SK-N-MC (cell line): ENCODE results near the gene TMEM255B.

Experiments used
- EZH2 ChIP-seq: fragments of 200-600 bp; sonication (generic); IDR thresholded peaks from one replicate; pipeline ENCODE4 v1.6.1; 2017; ENCODE audit warnings: antibody characterized with exemption
- FOXP2 ChIP-seq: optimal IDR thresholded peaks from 2 replicates; pipeline ENCODE3; 2011; ENCODE audit warnings: mild to moderate bottlenecking, moderate library complexity; ENCODE audit not compliant: insufficient read depth; ENCODE audit errors: extremely low read length, control extremely low read depth
- POLR2AphosphoS5 ChIP-seq: IDR thresholded peaks from 2 replicates; pipeline ENCODE4 v1.6.1; 2012; ENCODE audit warnings: mild to moderate bottlenecking, low read depth, low read length, borderline replicate concordance

- TF ChIP-seq POLR2AphosphoS5: no peak
- no peak for TF ChIP-seq EZH2
- no peak for TF ChIP-seq FOXP2
These were observed 104.7 kb downstream of the TMEM255B start, which contains the start of gene GAS6 for GRCh38 chr13:113863524-113864272.
